ENCODE measurements around the gene NCAPG2. TPM values are rescaled to one million over a fixed set of nuclear protein-coding genes. Genes with fewer than 3 reads are reported as not detected.

The NCAPG2 gene
- polyA plus RNA-seq, 1 donor from 2014 or later, result 8.3 TPM

- Histone ChIP-seq H3K9me3 (ENCODE audit: low read length) (no peaks in the 10 kb centered on the region), H3K4me3 (ENCODE audit: low read length) (no peak overlapping the region), H3K36me3 (ENCODE audit: insufficient read depth, low read length) (no peaks in the 10 kb centered on the region), H3K4me2 (ENCODE audit: low read length) (no peak overlapping the region), H3K9ac (ENCODE audit: low read length) (no peak overlapping the region), H3K9me2 (ENCODE audit: insufficient read depth, low read length) (no peaks in the 10 kb centered on the region), H3K79me2 (replicated peaks; ENCODE audit: insufficient read depth, low read length) (no peaks in the 10 kb centered on the region), H3K27me3 (ENCODE audit: insufficient read depth, low read depth, low read length) (no peaks in the 10 kb centered on the region), H2AFZ (ENCODE audit: low read depth, low read length) (no peak overlapping the region), H3F3A (ENCODE audit: insufficient read depth, low read length, poor library complexity, severe bottlenecking) (no peaks in the 10 kb centered on the region), H4K20me1 (ENCODE audit: insufficient read depth) (no peaks in the 10 kb centered on the region), H3K27ac (ENCODE audit: low read length) (no peak overlapping the region)
- no peak for TF ChIP-seq RAD21 (conservative IDR thresholded peaks at IDR 0.05)
- TF ChIP-seq TAF1 (IDR thresholded peaks at IDR 0.05; ENCODE audit: low read depth), result no peak
- no peak for TF ChIP-seq MXI1 (conservative IDR thresholded peaks at IDR 0.05; ENCODE audit: poor library complexity, severe bottlenecking)
- no peak for TF ChIP-seq CTCF (IDR thresholded peaks at IDR 0.05; ENCODE audit: poor library complexity, severe bottlenecking)
- no peak for TF ChIP-seq EZH2 (IDR thresholded peaks at IDR 0.05; ENCODE audit: borderline replicate concordance, insufficient read depth, low read length, poor library complexity, severe bottlenecking)
- TF ChIP-seq SMC3 (conservative IDR thresholded peaks at IDR 0.05; ENCODE audit: poor library complexity), result no peak
- no peak for TF ChIP-seq REST (IDR thresholded peaks at IDR 0.05; ENCODE audit: borderline replicate concordance)
- TF ChIP-seq EP300 (conservative IDR thresholded peaks at IDR 0.05; ENCODE audit: poor library complexity, severe bottlenecking), result no peak
- TF ChIP-seq POLR2AphosphoS5 (IDR thresholded peaks at IDR 0.05), result no peak
Measured at GRCh38 chr7:158728911-158729645, 24.5 kb upstream of the NCAPG2 start.

GRCh38 chr7:158727690-158728089 is 23.1 kb upstream of the NCAPG2 start:
- no peaks in the 10 kb centered on the region for H3K9me3 ChIP-seq (ENCODE audit: low read length)
- H3K4me2 ChIP-seq (ENCODE audit: low read length), result no peak overlapping the region
- no peak overlapping the region for H3K4me3 ChIP-seq (ENCODE audit: low read length)
- no peaks in the 10 kb centered on the region for H3K27me3 ChIP-seq (ENCODE audit: insufficient read depth, low read depth, low read length)
- no peak overlapping the region for H3K27ac ChIP-seq (ENCODE audit: low read length)
- no peak overlapping the region for H3K9ac ChIP-seq (ENCODE audit: low read length)
- H3K79me2 ChIP-seq (replicated peaks; ENCODE audit: insufficient read depth, low read length), result no peaks in the 10 kb centered on the region
- H3F3A ChIP-seq (ENCODE audit: insufficient read depth, low read length, poor library complexity, severe bottlenecking), result no peaks in the 10 kb centered on the region
- no peaks in the 10 kb centered on the region for H3K9me2 ChIP-seq (ENCODE audit: insufficient read depth, low read length)
- no peak overlapping the region for H2AFZ ChIP-seq (ENCODE audit: low read depth, low read length)
- H3K36me3 ChIP-seq (ENCODE audit: insufficient read depth, low read length), result no peaks in the 10 kb centered on the region
- TF ChIP-seq CTCF (IDR thresholded peaks at IDR 0.05; ENCODE audit: poor library complexity, severe bottlenecking), result no peak
- no peak for TF ChIP-seq REST (IDR thresholded peaks at IDR 0.05; ENCODE audit: borderline replicate concordance)
- no peak for TF ChIP-seq MXI1 (conservative IDR thresholded peaks at IDR 0.05; ENCODE audit: poor library complexity, severe bottlenecking)
- no peak for TF ChIP-seq POLR2AphosphoS5 (IDR thresholded peaks at IDR 0.05)
- TF ChIP-seq EP300 (conservative IDR thresholded peaks at IDR 0.05; ENCODE audit: poor library complexity, severe bottlenecking), result no peak
- no peak for TF ChIP-seq SMC3 (conservative IDR thresholded peaks at IDR 0.05; ENCODE audit: poor library complexity)
- TF ChIP-seq RAD21 (conservative IDR thresholded peaks at IDR 0.05), result no peak
- TF ChIP-seq EZH2 (IDR thresholded peaks at IDR 0.05; ENCODE audit: borderline replicate concordance, insufficient read depth, low read length, poor library complexity, severe bottlenecking), result no peak
- TF ChIP-seq TAF1 (IDR thresholded peaks at IDR 0.05; ENCODE audit: low read depth), result no peak
- no peaks in the 10 kb centered on the region for H4K20me1 ChIP-seq (ENCODE audit: insufficient read depth)
